HG03521 (cell line): ENCODE results near the gene XPA.
"Not testable (repeated sequence)": the region's sequence is repeated elsewhere in the genome, so short reads cannot be mapped to it uniquely, and the experiment has no call there.

Source experiments
- ATAC-seq: cut with Tn5 transposase; IDR thresholded peaks from one replicate; pipeline ENCODE4 v1.9.1; 2021; ENCODE audit warnings: mild to moderate bottlenecking, moderate library complexity; ENCODE audit not compliant: unreplicated experiment

Gene XPA

DNA sequence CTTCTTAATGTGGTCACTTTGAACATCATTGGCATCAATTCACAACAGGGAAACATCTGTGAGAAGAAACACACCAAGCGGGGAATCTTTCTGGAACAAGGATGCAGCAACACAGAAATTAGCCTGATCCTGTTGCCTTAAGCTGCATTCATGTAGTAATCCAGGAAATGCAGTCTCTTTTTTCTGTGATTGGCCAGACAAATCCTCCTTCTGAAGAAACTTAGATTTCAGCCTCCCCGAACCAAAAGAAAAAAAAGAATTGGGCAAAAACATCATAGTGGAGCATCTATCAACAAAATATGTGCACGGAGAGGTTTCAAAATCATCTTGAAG lies 7.2 kb upstream of the XPA start:
- ATAC-seq, result no peak

- ATAC-seq, result no peak
Measured at GRCh38 chr9:97703437-97704344, 6.6 kb upstream of the XPA start.

DNA sequence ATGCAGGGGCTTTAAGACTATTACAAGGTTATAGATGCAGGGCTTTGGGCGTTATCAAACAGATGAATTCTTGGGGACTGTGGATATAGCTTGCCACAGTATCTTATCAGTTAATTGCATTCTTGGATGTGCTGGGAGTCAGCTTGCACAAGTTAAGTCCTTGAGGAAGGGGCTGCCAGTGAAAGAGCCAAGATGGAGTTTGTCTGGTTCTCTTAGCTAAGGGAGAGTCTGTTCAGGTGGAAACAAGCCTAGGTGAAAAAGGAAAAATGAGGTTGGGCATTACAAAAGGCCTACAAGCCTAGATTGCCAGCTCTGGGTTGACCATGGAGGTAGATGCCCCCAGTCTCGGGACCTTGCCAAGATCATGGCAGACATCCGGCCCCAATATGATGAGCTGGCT lies 2.7 kb upstream of the XPA start:
- ATAC-seq, result not testable (repeated sequence)

- not testable (repeated sequence) for ATAC-seq
Measured at GRCh38 chr9:97699281-97699680, 2.1 kb upstream of the XPA start.

DNA sequence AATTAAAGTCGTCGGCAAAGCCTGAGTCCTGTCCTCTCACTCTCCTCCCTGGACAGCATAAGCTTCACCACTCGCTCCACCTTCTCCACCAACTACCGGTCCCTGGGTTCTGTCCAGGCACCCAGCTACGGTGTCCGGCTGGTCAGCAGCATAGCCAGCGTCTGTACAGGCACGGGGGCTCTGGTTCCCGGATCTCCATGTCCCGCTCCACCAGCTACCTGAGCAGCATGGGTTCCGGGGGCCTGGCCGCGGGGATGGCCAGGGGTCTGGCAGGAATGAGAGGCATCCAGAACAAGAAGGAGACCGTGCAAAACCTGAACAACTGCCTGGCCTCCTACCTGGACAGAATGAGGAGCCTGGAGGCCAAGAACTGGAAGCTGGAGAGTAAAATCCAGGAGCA lies 1.7 kb upstream of the XPA start:
- no peak for ATAC-seq

- no peak for ATAC-seq
Measured at GRCh38 chr9:97697837-97698236, 697 bp upstream of the XPA start.

DNA sequence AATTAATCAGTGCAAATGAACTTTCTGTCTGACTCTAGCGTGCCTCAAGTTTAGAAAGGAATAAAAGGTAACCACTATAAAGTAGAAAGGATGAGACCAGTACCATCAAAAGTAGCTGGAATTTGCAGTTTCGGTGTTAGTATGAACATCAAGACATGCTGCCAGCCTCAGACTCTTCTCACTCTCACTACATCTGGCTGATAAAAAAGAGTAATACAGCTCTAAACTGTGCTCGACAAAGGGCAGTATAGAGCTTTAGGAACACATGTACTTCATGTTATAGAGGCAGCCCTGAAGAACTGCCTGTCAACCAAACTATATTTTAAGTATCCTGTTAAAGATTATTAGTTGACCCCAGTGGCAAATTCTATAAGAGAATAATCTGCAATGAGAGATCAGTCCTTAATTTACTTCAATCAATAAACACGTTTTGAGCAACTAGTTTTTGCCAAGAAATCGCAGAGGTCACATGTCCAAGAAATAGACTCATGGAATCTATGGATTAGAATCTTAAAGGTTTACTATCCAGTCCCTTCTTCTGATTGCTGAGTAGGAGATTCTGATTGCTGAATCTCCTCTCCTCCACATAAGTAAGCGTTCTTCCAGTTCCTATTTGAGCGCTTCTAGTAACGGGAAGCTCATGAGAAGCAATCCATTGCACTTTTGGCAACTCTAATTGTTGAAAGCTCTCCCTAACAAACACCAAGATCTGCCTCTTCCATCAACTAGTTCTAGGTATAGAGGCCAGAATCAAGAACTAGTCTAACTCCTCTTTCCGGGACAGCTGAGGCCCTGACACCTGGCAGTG lies 941 bp downstream of the XPA start:
- no peak for ATAC-seq

DNA sequence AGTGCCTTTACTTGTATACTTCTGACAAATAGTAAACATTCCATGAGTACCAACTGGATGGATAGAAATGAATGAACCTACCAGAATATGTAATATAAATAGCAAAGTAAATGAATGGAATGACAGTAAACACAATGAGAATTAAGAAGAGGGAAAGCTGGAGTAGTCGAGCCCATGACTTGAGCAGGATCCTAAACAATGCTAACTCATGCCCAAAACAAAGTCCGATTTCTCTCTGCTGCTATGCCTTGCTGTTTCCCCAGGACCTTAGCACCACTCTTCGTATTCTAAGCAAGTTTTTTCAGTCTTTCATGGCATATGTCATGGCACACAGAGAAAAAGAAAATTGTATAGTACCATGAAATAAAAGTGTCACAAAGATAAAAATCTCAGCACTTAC lies 1.8 kb downstream of the XPA start:
- ATAC-seq, result no peak

DNA sequence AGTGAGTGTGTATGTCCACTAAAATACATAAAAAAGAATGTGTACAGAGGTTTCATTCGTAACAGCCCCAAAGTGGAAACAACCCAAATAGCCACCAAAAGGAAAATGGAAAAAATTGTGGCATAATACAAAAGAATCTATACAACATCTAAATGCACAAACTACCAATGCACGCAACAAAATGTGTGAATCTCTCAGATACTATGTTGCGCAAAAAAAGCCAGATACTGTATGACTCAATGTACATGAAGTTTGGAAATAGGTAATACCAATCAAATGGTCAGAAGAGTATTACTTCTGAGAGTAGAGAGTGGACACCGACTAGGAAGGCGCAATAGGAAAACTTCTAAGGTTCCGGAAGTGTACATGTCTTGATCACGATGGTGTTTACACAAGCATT lies 2.4 kb downstream of the XPA start:
- no peak for ATAC-seq

DNA sequence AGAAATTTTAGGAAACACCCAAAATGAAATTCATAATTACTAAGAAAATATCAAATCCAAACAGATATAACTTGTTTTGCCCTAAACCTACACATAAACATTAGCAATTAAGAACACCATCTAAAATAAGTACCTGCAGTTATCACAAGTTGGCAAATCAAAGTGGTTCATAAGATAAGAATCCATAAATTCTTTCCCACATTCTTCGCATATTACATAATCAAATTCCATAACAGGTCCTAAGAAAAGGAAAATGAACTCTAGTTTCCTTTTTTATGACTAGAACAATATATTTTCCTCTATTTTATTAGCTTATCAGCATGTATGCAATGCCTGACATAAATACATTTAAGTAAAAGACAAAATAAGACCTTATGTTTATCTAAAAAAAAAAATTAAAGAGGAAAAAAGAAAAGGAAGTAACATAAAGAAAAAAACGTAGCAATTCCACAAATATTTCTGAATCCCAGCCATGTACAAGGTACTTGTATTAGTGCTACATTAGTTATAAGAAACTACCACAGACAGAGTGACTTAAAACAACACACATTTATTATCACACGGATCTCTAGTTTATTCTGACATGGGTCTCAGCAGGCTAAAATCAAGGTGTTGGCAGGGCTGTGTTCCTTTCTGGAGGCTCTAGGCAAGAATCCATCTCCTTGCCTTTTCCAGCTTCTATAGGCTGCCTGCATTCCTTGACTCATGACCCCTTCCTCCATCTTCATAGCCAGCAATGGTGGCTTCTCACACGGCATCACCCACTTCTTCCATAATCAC lies 7.5 kb downstream of the XPA start:
- ATAC-seq, result no peak

DNA sequence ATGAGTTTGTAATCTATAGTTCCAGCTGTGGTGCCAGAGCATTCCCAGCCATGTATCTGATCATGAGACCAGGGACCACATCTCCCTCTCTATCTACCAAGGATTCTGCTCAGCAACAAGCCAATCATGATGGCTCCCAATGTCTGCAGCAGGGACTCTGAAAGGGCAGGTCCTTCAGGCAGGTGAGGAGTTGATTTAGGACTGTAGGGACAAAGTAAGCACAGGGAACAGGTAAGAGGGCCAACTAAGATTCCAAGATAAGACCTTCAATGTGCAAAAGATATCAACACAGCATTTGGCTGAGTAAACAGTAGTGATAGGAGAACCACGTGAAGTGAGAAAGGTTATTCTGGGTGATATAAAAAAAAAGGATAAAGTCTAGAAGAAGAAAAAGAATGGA lies 8.5 kb downstream of the XPA start:
- ATAC-seq, result no peak

GRCh38 chr9:97682242-97682641 lies 14.9 kb downstream of the XPA start:
- ATAC-seq, result no peak

DNA sequence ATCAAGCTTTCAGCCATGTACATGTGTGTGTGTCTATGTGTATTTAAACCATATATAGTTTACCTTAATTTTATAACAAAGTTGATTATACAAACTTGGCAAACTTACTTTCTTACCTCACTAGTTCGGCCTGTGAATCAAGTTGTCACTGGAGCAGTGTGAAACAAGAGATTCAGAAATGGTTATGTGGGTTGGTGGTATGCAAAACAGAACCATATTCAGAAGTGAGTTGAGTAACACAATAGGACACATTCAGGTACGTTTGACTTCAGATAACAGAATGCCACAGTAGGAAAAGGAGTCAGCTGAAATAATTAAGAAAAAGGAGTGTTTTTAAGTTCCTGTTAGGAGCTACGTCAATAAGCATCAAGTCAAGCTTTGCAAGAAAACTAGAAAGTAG lies 21.5 kb downstream of the XPA start:
- ATAC-seq, result no peak

- ATAC-seq, result no peak
Measured at GRCh38 chr9:97673922-97674321, 23.2 kb downstream of the XPA start.

- no peak for ATAC-seq
Measured at GRCh38 chr9:97672403-97672802, 24.7 kb downstream of the XPA start.

GRCh38 chr9:97670586-97670985 lies 26.6 kb downstream of the XPA start:
- ATAC-seq, result no peak

DNA sequence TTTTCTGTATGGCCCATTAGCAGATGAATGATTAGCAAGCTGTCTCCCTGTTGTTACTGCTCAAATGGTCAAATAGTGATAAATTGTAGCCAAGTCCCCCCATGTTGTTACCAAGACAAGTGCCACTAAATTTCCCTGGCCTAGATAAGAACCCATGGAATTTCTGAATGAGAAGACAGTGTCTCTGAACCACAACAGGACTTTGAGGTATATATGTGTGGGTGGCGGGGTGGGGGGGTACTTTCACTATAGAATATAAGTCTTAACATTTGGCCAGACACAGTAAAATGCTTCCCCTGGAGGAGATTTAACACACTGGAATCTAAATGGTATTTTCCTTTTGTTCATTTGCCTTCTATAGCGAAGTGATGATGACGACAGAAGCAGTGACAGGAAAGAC lies 28.7 kb downstream of the XPA start:
- ATAC-seq, result no peak

DNA sequence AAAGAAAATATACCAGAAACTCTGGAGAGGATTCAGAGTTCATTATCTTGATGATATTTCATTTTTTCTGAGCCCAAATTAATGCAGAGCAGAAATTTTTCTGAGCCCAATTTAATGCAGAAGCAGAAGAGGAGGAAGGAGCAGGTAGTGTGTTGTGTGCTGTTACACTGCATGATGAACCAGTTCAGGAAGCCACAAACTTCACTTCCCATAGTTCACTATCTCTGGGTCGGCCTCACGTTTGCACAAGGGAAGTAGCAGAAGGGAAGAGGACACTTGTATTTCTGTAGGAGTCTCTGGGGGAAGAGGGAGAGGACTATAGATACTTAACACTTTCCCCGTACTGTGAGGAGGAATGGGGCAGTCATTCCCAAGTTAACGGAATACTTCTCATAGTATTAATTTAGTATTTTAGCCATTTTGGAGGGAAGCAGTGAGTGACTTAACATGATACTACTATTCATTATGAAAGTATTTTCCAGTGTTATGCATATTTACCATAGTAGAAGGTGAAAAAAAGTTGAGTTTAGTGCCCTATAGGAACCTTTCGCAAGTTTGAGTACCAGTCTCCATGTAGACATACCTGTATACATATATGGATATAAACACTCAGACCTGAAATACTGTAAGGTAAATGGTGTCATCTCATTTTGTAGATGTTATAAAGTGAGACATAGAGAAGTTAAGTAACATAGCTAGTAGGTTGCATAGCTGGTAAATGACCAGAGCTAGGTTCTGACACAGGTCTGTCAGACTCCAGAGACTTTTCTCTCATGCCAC lies 30.0 kb downstream of the XPA start:
- no peak for ATAC-seq

- ATAC-seq, result no peak
Measured at GRCh38 chr9:97665742-97666141, 31.4 kb downstream of the XPA start.

DNA sequence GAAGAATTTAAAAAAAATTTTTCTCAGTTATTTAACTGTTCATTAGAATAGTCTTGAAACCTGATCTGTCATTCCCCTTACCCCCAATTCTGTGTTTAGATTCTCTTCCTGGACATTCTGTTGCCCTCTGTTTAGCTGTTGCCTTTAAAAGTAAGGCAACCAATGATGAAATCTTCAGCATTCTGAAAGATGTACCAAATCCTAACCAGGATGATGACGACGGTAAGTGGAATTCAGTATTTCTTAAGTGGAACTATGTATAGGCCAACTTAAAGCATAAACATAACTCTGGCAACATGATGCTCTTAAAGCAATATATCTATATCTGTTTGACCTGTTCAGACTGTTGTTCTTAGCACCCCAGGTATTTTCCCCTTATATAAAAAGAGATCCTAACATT lies 36.3 kb downstream of the XPA start:
- no peak for ATAC-seq

GRCh38 chr9:97660340-97660739 lies 36.8 kb downstream of the XPA start:
- no peak for ATAC-seq
